ENCODE results near the gene TTLL1.
"Not testable (repeated sequence)": the region's sequence is repeated elsewhere in the genome, so short reads cannot be mapped to it uniquely, and the experiment has no call there.

The TTLL1 gene

DNA sequence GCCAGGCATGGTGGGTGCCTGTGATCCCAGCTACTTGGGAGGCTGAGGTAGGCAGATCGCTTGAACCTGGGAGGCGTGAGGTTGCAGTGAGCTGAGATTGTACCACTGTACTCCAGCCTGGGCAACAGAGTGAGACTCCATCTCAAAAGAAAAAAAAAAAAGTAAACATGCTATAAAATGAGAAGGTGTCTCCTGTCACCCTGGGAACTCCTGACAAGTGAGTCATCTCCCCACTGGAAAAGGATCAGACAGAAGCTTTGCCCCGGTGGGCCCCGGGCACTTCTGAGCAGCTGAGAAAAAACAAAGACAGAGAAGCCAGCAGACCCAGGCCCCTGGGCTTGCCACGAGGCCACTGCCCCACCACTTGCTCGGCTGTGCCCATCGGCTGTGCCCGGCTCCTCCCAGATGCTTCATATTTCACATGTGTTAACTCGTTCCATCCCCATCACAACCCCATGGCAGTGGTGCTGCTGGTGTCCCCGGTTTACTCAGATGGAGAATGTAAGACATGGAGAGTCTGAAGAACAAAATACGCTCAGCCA, 22.3 kb downstream of the TTLL1 start:
- no peak for DNase-seq (ENCODE audit: low spot score)

DNA sequence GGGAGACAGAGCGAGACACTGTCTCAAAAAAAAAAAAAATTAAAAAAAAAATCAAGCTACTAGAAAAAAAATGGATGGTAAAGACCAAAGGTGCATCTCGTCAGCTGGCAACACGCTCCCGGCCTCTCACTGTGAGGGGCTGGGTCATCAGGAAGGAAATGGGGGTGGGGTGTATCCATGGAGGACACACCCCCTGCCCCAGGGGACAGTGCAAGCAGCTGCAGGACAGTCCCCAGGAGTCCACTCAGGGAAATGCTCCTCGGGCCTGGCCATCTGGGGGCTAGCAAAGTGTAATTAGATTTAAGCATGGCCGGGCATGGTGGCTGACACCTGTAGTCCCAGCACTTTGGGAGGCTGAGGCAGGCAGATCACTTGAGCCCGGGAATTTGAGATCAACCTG, 23.1 kb downstream of the TTLL1 start:
- no peak for DNase-seq (ENCODE audit: low spot score)

DNA sequence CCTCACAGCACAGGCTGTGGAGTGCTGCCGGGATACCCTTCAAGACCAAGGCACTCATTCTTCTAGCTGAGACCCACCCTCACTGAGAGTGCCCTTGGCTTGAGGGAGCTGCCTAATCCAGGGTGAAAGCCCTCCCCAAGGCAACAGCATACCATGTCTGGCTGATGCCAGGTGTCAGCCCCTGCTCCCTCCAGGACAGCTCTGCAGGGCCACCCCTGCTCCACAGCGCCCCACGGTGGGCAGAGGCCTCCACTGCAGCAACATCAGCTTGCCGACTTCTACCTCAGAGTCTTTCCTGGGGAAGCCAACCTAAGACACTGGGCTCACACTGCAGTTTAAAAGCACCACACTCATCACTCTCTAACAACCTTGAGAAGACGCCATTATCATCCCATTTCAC, 29.0 kb downstream of the TTLL1 start:
- DNase-seq (ENCODE audit: low spot score), result peak; percentile 85

DNA sequence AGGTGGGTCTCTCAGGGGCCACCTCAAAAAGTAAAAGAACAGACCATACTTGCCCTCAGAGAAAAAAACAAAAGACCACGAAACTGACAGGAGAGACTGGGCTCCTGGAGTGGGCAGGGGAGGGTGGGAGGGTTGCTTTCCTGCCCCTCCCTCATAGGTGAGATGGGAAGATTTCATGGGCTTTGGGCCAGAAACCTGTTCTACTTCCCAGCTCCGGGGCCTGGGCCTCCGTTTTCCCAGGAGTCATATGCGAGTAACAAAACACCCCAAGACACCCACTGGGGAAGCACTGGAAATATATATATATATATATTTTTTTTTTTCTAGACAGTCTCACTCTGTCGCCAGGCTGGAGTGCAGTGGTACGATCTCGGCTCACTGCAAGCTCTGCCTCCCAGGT, 31.6 kb downstream of the TTLL1 start:
- no peak for DNase-seq (ENCODE audit: low spot score)

DNA sequence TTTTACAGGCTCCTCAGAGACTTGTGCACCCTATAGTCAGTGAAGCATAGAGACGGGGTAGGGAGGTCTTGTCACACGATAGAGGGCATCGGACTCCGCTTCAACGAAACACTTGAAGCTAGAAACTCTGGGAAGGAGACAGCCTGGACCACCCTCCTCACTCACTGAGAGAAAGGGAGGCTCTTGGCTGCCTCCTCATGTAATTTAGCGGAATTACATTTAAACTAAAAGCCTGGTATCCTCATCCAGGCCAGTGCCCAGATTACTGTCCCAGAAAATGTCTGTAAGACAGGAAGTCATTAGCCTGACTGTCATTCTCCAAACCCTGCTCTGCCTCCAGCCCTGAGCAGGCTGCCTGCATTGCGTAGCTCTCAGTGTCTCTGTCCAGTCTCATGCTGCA, 36.0 kb downstream of the TTLL1 start:
- peak; percentile 69 for DNase-seq (ENCODE audit: low spot score)

DNA sequence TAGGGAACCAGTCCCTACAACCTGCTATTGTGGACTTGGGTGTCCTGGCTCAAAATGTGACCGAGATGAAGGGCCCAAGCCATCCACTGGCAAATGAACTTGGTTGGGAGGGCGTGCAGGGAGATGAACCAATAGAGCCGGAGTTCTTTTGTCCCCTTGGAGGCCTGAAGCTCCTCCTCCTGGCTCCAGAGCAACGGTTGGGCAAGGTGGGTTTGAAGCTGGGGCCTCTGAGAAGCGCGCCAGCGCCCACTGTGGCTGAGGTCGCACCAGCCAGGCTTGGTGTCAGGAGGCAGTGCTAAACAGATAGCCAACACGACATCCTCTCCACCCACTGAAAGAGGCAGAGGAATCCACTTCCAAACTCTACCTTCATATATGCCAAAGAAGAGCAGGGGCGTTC, 38.2 kb downstream of the TTLL1 start:
- DNase-seq (ENCODE audit: low spot score), result peak; percentile 71

DNA sequence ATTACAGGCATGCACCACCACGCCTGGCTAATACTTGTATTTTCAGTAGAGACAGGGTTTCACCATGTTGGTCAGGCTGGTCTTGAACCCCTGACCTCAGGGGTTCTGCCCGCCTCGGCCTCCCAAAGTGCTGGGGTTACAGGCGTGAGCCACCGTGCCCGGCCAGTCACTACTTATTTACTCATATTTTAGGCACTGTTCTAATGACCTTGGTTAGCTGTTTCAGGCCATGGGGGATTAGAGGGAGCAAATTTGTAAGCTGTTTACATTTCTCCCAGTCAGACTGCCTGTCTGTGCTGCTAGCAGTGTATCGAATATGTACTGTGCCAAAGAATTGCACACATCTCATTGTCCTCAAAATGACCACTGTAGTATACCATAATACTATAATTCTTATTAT, 41.6 kb downstream of the TTLL1 start:
- no peak for DNase-seq (ENCODE audit: low spot score)

DNA sequence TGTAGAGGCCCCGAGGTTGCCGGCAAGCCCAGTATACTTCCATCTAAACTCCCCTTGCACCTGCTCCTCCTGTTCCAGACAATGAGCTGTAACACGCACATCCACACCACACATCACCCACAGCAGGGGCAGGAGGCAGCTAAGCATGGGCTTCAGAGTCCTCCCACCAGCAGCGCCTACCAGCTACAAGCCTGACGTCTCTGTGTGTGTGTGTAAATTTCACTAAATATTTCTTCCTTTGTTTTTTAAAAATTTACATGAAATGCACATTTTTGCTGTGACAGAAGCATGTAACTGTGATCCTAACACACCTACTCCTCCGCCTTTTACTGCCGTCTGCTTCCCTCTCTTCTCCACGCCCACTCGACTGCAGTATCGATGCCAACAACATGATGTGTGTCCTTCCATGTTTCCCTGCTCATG, 44.9 kb downstream of the TTLL1 start:
- no peak for DNase-seq (ENCODE audit: low spot score)

DNA sequence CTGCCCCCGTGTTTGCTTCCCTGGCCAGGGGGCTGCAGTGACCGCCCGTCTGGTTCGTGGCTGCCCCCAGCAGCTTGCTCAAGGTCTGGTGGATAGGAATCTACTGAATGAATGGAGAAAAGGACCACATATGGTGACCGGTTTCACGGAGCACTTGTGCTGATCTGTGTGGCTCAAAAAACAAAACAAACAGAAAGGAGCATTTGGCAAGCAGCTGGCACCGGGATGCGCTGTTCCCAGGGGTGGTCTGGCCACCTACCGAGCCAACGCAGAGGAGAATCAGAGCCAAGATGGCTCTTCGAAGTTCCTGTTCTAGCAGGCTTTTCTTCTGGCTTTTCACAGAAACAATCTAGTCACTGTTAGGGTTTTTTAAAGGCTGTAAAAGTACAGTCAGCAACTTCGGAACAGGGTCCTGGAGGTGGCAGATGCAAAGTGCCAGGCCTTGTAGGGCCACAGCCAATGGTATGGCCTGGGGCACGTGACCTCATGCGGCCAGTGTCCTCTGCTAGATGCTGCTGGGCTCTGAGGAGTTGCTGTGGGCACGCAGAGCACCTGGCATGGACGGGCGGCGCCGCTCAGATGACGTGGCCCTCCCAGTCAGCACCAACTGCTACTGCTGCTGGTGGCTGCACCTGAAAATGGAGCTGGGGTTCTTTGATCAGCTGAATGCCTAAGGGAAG, 47.0 kb downstream of the TTLL1 start:
- DNase-seq (ENCODE audit: low spot score), result no peak

DNA sequence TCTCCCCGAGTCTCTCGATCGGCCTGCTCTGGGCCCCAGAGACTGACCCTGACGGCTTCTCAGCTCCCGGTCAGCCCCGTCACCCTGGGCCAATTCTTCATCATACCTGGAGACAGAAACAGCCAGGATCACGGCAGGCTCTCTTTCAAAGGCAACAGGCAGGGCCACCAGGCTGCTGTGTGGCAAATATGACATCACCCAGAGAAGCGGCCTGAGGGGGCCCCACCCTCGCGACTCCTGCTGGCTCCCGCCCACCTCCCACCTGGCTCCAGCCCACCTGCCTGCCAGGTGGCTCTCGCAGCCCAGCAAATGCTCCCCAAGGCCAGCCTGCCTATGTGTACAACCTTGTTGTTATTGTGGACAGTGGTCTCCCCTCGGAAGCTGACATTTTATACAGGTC, 49.4 kb downstream of the TTLL1 start:
- no peak for DNase-seq (ENCODE audit: low spot score)

DNA sequence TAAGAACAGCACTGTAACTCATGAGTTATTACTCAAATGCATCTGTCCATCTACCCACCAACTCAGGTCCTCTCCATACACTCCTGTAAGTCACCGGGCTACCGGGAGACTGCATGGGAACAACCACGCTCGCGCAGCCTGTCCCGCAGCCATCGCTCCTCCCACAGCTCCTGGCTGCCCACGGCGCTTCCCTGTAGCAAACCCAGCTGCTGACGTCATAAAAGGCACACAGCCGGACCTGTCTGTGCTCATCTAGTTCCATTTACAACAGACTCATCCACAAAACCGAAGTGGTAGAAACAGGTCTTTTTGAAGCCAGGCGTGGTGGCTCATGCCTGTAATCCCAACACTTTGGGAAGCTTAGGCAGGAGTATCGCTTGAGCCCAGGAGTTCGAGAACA, 50.9 kb downstream of the TTLL1 start:
- DNase-seq (ENCODE audit: low spot score), result no peak

DNA sequence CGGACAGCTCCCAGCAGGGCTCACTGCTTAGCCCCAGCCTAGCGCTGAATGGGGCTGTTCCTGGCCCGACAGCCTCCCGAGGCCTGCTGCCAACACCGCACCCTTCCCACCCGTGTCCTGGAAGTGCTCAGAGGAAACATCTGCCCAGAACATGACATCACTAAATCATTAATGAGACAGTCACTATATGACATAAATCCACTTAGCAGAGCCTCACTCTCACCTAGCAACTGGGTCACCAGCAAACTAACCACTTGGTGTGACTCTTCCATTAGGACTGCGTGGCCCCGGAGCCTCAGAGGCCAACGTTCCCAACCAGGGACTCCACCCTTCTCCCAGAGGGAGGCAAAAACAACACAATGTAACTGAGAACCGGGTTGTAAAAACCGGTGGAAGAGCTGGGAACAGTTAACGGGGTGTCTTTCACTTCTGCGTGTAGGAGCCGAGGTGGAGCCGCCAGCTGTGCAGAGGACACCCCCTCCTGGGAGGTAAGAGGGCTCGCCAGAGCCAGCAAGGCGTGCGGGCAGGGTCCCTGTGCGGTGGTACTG, 52.8 kb downstream of the TTLL1 start:
- DNase-seq (ENCODE audit: low spot score), result no peak

DNA sequence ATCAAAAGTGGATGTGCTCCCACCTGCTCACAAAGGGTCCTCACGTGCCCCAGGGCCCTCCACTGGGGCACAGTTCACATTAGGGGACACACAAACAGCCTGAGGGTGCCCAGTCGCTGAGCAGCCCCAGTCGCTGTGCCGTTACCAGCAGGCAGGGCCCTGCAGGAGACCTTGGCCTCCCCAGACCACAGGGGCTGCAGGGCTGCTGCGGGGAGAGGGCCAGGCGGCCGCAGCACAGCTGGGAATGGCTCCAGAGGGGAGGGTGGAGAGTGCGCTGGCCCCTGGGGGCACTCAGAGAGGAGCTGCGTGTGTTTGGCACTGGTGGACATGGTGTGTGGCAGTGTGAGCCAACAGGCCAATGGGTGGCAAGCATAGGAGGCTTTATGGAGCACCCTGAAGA, 53.9 kb downstream of the TTLL1 start:
- DNase-seq (ENCODE audit: low spot score), result no peak

DNA sequence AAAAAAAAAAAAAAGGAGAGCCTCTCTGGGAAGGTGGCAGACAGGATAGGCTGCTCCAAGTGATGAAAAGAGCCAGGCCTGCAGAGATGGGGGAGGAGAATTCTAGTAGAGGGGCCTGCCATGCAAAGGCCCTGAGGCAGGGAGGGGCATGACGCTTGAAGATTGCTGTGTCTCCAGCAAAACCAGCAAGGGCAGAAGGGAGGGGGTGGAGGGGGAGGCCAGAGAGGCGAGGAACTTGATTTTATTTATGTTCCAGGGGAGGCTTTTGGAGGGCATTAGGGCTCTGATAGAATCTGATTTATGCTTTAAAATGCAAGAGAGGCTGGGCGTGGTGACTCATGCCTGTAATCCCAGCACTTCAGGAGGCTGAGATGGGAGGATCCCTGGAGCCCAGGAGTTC, 57.6 kb downstream of the TTLL1 start:
- no peak for DNase-seq (ENCODE audit: low spot score)

DNA sequence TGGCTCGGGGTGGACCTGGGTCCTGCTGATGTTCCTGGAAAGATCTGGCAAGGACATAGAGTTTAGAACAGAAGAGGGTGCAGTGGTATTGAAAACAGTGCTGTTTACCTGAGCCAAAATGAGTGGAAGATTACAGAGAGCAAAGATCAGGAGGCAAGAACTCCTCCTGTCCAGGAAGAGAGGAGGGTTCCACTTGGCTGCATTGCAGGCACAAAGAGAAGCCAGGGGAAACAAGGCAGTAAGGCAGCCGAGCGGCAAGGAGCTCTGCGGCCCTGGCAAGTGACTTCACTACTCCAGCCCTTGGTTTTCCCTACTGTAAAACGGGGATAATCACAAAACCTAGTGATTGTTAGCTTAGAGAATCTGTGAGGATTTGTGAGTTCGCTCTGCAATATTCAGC, 70.6 kb downstream of the TTLL1 start:
- DNase-seq (ENCODE audit: low spot score), result no peak

DNA sequence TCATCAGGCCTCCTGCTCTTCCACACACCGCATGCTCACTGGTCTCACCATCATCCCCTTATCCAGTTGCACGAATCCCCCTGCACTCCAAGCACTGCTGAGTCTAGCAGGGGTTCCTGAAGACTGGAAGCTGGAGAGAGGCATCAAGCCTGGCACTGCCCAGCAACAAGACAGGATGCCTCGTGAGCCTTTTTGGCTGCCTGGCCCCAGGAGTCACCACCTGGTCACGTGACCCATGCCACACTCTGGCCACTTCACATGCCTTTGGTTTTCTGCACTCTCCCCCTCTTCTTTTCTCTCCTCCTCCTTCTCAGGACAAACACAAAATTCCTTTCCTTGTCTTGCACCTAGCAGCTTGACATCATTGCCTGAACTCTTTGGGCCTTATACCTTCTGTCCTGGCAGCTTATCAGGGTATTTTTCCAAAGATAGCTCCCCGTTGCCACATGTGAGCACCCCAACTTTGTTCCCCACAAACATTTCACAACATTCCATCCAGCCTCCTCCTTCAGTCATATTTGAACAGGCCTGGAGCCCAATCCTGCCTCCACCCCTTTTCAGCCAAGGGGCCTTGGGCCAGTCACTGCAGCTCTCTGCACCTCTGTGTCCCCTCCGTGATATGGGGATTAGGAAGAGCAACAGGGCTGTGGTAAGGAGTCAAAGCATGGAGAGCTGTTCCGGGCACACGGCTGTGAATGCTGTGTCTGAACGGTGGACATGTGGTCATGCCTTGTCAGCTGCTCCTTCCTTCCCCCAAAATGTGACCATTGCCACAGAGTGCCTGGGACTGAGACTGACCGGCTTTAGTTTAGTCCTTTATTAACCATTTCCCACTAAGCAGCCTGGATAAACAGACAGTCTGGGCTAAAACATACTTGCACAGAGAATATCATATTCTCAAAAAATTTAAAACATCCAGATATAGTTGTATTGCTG, 71.4 kb downstream of the TTLL1 start:
- DNase-seq (ENCODE audit: low spot score), result no peak

DNA sequence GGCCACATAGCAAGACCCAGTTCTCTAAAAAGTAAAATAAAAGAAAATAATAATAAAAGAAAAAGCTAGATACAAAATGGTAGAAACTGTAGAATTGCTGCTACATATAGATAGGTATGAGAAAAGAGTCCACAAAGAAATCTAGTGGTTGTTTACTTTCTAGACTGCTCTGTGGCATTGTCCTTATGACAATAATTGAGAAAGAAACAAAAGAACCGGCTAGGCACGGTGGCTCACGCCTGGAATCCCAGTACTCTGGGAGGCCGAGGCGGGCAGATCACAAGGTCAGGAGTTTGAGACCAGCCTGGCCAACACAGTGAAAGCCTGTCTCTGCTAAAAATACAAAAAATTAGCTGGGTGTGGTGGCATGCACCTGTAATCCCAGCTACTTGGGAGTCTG, 73.0 kb downstream of the TTLL1 start:
- DNase-seq (ENCODE audit: low spot score), result not testable (repeated sequence)

DNA sequence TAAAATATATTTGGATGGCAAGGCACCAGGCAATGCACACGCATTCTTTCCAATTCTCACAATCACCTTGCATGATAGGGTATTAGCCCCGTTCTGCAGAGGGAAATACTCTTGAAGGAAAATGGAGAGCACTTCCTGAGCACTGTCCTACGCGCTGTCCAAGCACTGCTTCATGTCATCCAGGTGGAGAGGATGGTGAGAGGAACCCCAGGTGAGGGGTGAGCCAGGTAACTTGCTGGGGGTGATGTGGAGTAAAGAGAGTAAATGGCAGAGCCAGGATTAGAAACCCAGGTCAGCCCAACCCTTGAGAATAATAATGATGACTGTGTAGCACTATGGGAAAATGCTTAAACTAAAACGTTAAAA, 73.5 kb downstream of the TTLL1 start:
- DNase-seq (ENCODE audit: low spot score), result no peak

DNA sequence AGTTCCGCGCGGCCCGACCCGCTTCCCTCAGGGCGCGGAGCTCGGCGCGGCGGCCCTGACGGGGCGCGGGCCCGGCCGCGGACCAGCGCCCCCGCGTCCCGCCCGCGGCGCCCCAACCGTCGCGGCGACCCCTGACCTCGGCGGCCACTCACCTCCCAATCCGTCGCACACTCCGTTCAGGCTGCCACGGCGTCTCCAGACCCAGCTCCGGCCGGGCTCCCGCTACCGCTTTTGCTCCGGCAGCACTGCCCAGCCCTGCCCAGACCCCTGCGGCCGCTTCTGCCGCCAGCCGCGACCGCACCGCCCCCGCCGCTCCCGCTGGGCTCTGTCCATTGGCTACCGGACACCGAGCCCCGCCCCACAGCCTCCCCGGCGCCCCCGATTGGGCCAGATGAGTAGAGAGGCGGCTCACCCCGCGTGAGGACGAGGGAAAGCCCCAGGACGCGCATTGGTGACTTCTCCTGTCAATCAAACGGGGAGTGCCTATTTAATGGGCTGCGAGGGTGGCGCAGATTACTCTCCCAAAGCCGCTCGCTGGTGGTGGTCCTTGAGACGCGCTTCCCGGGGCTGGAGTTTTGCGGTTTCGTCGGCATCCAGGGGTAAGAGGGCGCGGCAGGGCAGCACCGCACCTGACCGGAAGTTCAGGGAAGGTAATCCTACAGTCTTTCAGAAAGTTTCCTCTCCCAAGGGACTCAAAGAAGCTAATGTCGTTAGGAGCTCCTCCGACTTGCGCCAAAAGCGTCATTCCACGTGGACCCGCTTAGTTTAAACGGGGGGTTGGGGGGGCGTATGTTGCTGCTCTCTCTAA, 74.1 kb downstream of the TTLL1 start, which contains the start of gene PACSIN2:
TSS of gene PACSIN2 (minus strand) at position 281 of the 808 bp plus-strand sequence. CDS start 103,069 bp downstream, outside the sequence.
- peak; percentile 99 for DNase-seq (ENCODE audit: low spot score)

DNA sequence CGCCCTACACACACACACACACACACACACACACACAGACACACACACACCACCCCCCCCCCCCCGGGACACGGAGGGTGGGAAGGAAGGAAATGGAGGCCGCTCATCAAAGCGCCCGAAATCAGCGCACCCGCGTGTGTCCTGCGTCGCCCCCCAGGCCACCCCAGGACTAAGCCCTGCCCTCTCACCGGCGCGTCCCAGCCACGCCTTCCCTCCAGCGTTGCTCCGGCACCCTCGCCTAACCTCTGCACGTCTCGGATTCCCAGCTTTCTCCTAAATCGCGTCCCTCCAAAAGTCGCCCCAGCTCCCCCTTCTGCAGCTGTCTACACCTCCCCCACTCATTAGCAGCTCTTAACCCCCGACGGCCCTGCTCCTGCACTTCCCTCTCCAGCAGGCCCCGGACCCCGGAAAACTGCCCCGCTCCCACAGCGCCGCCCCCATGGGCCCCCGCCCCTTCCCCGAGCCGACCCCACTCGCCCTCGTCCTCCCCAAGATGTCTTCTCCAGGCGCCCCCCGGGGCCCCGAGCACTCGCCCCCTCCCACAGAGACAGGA, 74.8 kb downstream of the TTLL1 start:
- DNase-seq (ENCODE audit: low spot score), result peak; percentile 62

Data from iPS-NIHi11 (cell line).